Ascending aorta (tissue), 2 donors: ENCODE measurements around the gene RUNDC3A. TPM values are rescaled to one million over a fixed set of nuclear protein-coding genes. Genes with fewer than 3 reads are reported as not detected.

Experiments
- DNase-seq, 2 donors: peaks; one replicate each; pipeline ENCODE4 v3.0.0-alpha.2; 2019; ENCODE audit warnings: low spot score in 2 of 2
- H3K27ac ChIP-seq, 2 donors: fragments of 200-600 bp; sonication (generic); one replicate each; pipeline ENCODE4 v1.5.1; 2016 to 2017; ENCODE audit warnings: mild to moderate bottlenecking in 1 of 2
- H3K27me3 ChIP-seq: fragments of 200-600 bp; sonication (generic); one replicate; pipeline ENCODE4 v1.5.1; 2017
- H3K36me3 ChIP-seq, 2 donors: fragments of 200-600 bp; sonication (generic); one replicate each; pipeline ENCODE4 v1.5.1; 2016
- H3K4me1 ChIP-seq, 2 donors: fragments of 200-600 bp; sonication (generic); one replicate each; pipeline ENCODE4 v1.5.1; 2016 to 2017; ENCODE audit warnings: mild to moderate bottlenecking in 1 of 2
- H3K4me3 ChIP-seq, 2 donors: fragments of 200-600 bp; sonication (generic); one replicate each; pipeline ENCODE4 v1.5.1; 2016 to 2017; ENCODE audit warnings: mild to moderate bottlenecking in 1 of 2
- H3K9me3 ChIP-seq, 2 donors: fragments of 200-600 bp; sonication (generic); one replicate each; pipeline ENCODE4 v1.5.1; 2016
- intact Hi-C: fragments of 100-400 bp; cut with DNase I; formaldehyde crosslinking; loops from one replicate; pipeline ENCODE4 v1.15.1; 2023
- total RNA-seq: library from RNA; depleted of rRNA; stranded (reverse); fragments of >200 nt; gene quantifications from one replicate; pipeline ENCODE4 v1.1.0, GENCODE V29; 2016
- TF ChIP-seq, protein P1 (sequence below), 3 experiments: fragments of 200-600 bp in 2 of 3; fragments of 450-650 bp in 1 of 3; sonication (generic) in 2 of 3; IDR thresholded peaks; one replicate each; pipeline ENCODE4 v1.5.1; 2016 to 2019; ENCODE audit warnings: antibody characterized with exemption in 3 of 3, mild to moderate bottlenecking in 1 of 3, moderate library complexity in 1 of 3

Gene RUNDC3A
- total RNA-seq, 1 donor from 2014 or later = not detected

- peak overlapping the region in 1 of 2 donors; percentile 18 for H3K27ac ChIP-seq
These were observed 28.6 kb upstream of the RUNDC3A start for GRCh38 chr17:44279666-44280391.

DNA sequence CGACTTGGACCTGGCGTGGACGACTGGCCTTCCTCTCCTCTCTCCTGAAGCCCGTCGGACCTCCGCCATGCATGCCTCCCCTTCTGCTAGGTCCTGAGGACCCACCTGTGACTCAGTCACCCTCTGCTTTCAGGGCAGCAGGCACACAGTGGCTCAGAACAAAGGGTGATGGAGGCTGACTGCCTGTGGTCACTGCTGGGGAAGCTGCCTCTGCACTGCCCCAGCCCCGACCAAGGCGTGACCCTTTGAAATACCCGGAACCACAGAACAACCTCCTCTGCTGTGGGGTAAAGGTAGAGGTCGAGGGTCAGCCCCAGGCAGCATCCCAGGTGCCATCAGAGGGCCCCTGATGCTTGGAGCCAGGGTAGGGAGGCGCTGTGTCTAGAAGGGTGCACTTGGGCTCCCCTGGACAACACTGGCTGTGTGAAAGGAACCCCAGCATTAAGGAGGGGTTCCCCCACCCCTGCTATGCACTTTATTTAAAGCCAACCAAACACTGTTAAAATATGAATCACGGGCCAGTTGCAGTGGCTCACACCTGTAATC lies 27.9 kb upstream of the RUNDC3A start:
- no peaks in the 10 kb centered on the region for H3K27me3 ChIP-seq
- no peak overlapping the region for H3K4me3 ChIP-seq
- no peak for DNase-seq
- intact Hi-C loops = no loop called here
- TF ChIP-seq, protein P1, sequence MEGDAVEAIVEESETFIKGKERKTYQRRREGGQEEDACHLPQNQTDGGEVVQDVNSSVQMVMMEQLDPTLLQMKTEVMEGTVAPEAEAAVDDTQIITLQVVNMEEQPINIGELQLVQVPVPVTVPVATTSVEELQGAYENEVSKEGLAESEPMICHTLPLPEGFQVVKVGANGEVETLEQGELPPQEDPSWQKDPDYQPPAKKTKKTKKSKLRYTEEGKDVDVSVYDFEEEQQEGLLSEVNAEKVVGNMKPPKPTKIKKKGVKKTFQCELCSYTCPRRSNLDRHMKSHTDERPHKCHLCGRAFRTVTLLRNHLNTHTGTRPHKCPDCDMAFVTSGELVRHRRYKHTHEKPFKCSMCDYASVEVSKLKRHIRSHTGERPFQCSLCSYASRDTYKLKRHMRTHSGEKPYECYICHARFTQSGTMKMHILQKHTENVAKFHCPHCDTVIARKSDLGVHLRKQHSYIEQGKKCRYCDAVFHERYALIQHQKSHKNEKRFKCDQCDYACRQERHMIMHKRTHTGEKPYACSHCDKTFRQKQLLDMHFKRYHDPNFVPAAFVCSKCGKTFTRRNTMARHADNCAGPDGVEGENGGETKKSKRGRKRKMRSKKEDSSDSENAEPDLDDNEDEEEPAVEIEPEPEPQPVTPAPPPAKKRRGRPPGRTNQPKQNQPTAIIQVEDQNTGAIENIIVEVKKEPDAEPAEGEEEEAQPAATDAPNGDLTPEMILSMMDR (IDR thresholded peaks at IDR 0.05) = no peak
- H3K36me3 ChIP-seq = no peaks in the 10 kb centered on the region
- H3K4me1 ChIP-seq = no peaks in the 10 kb centered on the region
- peak overlapping the region in 1 of 2 donors; percentile 1 for H3K27ac ChIP-seq
- no peaks in the 10 kb centered on the region for H3K9me3 ChIP-seq

More at GRCh38 chr17:44279666-44280391, 28.6 kb upstream of the RUNDC3A start:
- DNase-seq = peak; percentile 54 to 84
- TF ChIP-seq, protein P1 (IDR thresholded peaks at IDR 0.05) = no peak
- Histone ChIP-seq H3K4me1 (no peaks in the 10 kb centered on the region), H3K4me3 (no peak overlapping the region), H3K27me3 (no peaks in the 10 kb centered on the region), H3K9me3 (no peaks in the 10 kb centered on the region), H3K36me3 (no peaks in the 10 kb centered on the region)
- intact Hi-C loops = no loop called here

DNA sequence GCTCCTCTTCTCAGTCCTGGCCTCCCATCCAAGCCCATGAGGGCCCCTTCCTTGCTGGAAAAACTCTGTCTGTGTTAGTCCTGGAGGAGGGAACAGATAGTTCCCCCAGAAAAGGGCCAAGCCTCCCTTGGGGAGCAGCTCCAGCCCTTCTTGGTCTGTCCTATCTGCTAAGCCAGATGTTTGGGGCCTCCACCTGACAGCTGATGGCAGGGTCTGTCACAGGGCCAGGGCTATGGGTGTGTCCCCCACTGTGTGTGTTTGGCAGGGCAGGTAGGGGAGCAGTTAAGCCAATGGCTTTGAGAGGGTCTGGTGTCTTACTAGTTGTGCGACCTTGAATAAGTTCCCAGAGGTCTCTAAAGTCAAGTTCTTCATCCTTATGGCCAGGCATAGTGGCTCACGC lies 26.8 kb upstream of the RUNDC3A start:
- H3K4me3 ChIP-seq = no peak overlapping the region
- no peak overlapping the region for H3K27ac ChIP-seq
- intact Hi-C loops = no loop called here
- TF ChIP-seq, protein P1 (IDR thresholded peaks at IDR 0.05) = no peak
- no peak for DNase-seq
- no peaks in the 10 kb centered on the region for H3K27me3 ChIP-seq
- H3K9me3 ChIP-seq = no peaks in the 10 kb centered on the region
- no peaks in the 10 kb centered on the region for H3K4me1 ChIP-seq
- H3K36me3 ChIP-seq = no peaks in the 10 kb centered on the region

GRCh38 chr17:44282264-44282663 lies 26.1 kb upstream of the RUNDC3A start:
- Histone ChIP-seq H3K4me3 (no peak overlapping the region), H3K36me3 (no peaks in the 10 kb centered on the region), H3K4me1 (no peaks in the 10 kb centered on the region), H3K27ac (no peak overlapping the region), H3K9me3 (no peaks in the 10 kb centered on the region), H3K27me3 (no peaks in the 10 kb centered on the region)
- no peak for DNase-seq
- TF ChIP-seq, protein P1 (IDR thresholded peaks at IDR 0.05) = no peak
- intact Hi-C loops = no loop called here

DNA sequence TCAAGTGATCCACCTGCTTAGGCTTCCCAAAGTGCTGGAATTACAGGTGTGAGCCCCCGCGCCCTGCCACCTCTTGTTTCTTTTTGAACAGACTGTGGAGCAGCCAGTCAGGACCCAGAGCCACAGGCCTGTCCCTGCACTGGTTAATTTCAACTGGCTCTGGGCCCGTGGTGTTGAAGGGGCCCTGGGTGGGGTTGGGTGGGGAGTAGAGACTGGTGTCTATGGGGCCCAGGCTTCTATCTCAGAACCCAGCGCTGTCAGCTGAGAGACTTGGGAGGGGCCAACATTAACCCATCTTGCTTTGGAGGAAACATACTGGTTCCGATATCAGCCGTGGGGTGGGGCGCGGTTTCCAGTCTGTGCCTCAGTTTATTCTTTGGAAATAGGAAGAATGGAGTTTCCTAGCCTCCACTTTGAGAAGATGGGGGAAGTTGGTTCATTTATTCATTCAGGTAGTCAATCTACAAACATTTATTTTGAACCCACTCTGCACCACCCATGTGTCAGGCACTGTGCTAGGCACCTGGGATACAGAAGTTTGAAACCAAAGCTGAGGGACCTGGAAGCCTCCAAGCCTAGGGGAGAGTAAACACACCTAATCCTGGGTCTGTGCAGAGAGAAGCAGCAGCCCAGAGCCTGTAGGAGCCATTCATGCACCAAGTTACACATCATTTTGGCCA lies 24.9 kb upstream of the RUNDC3A start:
- H3K4me3 ChIP-seq = no peak overlapping the region
- H3K36me3 ChIP-seq = no peaks in the 10 kb centered on the region
- H3K4me1 ChIP-seq = no peaks in the 10 kb centered on the region
- TF ChIP-seq, protein P1 (IDR thresholded peaks at IDR 0.05) = no peak
- H3K9me3 ChIP-seq = no peaks in the 10 kb centered on the region
- intact Hi-C loops = no loop called here
- no peak overlapping the region for H3K27ac ChIP-seq
- no peaks in the 10 kb centered on the region for H3K27me3 ChIP-seq
- no peak for DNase-seq
